NCI-H146 (cell line): ENCODE measurements around the gene B4GALT1.
"Not testable (repeated sequence)": the region's sequence is repeated elsewhere in the genome, so short reads cannot be mapped to it uniquely, and the experiment has no call there.

Experiments
- DNase-seq: peaks from one replicate; lab custom pipeline; 2025; lab: John Stamatoyannopoulos, UW

Gene B4GALT1

DNA sequence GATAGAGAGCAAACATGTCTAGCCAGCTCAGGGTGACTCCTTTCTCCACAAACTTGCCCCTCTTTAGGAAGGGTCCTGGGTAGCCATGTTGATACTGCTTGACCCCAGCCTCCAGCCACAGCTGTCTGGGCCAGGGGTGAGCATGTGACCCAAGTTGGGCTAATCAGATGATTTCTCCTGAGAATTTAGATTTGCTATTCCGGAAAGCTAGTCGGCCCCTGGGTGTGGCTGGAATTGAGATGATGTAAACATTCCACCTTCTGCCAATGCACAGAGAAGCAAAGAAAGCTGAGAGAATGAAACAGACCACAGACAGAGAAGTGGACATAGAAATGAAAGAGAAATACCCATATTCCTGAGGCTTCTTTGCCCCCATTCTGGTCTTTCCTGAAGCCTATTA is 17.8 kb upstream of the B4GALT1 start:
- no peak for DNase-seq

DNA sequence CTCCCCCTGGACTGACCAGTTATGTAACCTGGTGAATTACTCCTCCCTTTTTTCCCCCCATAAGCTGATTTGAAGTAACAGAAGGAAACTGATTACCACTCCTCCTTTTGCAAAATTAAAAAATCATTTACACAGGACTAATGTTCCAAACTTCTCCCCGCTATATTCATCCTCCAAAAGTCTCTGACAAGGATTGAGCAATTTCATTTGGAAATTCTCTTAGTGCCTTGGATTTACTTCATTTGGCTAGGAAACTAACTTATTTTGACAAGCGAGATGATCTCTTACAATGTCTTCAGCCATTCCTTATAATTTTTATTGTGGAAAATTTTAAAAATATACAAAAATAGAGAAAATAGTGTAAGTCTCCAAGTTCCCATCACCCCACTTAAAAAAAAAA is 15.4 kb upstream of the B4GALT1 start:
- DNase-seq: no peak

DNA sequence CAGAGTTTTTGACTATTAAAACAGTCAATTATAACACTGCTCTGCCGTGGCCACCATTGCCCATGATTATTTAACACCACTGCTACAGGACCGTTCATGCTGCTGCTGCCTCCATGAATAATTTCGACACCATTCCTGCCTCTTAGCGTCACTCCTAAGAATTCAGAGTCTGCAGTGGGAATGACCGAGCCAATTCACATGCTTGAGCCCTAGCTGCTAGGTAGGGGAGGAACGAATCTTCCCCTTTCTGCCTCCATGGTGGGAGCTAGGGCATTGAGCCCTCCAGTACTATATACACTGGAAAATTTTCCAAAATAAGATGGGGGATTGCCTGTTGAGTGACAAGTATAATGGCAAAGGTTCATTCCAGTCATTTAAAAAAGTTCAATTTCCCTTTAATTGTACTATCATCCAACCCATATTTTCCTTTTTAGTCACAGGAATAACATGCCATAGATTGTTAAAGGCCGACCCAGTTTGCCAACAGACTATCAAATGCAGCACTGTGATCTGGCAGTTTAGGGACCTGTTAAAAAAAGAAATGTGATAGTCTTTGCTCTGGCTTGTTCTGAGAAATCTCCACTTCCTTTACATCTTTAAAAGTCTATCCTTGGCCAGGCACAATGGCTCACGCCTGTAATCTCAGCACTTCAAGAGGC is 13.5 kb upstream of the B4GALT1 start:
- DNase-seq: no peak

DNA sequence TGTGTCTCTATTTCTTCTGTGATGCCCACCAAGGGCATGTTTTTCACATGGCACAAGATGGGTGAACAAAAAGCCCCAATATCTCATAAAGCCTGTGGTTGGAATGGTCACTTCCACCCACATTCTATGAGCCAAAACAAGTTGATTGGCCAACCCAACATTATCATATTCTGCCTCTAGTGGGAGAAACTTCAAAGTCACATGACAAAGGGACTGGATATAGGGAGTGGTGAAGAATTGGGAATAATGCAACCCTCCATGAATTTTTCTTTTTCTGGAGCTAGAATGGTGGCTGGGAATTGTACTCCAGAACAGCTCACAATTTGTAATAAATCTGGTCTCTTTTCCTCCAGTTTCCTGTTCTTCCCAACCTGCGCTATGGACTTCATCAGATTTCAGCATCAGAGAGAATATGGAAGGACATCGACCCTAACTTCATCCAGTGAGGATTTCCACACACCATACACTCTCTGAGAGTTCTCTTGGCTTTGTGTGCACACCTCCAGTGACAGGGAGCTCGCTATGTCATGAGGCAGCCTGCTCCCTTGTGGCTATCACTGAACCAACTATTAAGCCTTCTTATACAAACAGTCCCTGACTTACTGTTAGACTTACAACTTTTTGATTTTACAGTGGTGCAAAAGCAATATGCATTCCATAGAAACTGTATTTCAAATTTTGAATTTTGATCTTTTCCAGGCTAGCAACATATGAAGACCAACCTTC is 12.0 kb upstream of the B4GALT1 start:
- no peak for DNase-seq

- DNase-seq: no peak
Measured at GRCh38 chr9:33177639-33178038, 10.5 kb upstream of the B4GALT1 start.

DNA sequence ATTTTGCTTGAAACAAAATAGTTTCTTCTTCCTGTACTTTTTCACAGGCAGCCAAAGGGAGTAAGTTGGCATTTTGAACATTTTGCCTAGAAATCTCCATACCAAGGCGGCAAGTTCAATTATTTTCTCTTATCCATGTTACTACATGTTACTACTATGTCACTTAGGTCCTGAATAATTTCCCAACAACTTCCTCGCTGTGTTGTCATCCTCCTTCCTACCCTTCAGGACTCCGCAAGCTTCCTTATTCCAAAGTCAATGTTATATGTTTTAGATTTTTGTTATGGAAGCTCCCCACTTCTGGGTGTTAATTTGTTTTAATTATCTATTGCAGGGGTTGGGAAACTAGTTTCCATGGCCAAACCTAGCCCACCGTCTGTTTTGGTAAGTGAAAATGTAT is 9.9 kb upstream of the B4GALT1 start:
- no peak for DNase-seq

GRCh38 chr9:33175649-33176325 is 8.7 kb upstream of the B4GALT1 start:
- DNase-seq: no peak

- no peak for DNase-seq
Measured at GRCh38 chr9:33172256-33173238, 5.4 kb upstream of the B4GALT1 start.

DNA sequence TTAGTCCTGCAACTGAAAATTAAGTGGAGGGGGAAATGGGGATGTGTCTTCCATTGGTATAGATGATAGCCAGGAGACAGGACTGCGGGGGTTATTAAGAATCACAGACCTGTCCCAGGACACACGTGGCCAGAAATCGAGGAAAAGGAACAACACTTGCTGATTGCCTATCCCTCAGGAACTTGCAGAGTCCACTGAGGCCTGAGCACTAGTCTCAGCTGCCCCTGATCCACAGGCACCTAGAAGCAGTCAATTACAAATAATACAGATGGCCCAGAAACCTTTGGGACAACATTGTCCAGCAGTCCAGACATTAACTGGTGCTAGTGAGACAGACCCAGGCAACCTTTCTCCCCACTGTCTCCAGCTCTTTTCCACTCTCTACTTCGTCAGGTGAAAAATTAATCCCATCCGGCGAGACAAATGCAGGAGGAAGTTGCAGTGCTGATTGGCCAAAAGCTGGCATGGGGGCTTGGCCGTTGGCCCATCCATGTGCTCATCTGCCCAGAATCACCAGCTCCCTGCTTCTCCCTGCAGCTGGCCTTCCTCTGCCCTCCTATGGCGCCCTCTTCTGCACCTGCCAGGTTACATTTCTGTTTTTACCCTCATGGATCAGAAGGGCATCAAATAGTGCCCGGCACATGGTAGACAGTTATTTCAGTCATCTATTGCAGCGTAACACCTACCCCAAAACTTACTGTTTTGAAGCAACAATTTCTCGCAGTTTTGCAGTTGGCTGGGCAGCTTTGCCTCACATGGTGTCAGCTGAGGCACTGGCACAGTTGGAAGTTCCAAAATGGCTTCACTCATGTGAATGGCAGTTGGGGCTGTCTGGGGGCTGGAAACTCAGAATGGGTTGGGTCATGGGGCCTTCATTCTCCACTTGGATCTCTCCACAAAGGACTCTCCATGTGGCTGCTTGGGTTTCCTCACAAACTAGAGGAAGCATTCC is 3.6 kb upstream of the B4GALT1 start:
- peak; percentile 67 for DNase-seq

DNA sequence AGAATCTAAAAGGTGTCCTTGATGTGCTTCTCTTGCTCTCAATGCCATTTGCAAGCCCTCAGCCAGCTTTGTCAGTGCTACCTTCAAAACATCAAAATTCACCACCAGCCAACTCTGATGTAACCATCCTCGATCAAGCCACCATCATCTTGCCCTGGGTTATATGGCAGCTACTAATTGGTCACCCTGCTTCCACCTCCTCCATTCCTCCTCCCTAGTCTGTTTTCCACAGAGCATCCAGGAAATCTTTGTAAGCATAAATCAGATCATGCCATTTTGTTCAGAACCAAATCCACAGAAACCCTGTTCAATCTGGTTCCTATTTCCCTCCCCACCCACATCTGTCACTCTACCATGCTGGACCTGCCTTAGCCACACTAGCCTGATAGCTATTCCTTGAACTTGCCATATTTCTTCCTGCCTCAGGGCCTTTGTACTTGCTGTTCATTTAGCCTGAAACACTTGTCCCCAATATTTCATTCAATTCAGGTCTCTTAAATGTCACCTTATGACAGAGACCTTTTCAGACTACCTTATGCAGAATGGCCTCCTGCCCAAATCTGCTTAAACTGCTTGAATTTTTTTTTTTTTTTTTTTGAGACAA is 1.9 kb upstream of the B4GALT1 start:
- DNase-seq: no peak

DNA sequence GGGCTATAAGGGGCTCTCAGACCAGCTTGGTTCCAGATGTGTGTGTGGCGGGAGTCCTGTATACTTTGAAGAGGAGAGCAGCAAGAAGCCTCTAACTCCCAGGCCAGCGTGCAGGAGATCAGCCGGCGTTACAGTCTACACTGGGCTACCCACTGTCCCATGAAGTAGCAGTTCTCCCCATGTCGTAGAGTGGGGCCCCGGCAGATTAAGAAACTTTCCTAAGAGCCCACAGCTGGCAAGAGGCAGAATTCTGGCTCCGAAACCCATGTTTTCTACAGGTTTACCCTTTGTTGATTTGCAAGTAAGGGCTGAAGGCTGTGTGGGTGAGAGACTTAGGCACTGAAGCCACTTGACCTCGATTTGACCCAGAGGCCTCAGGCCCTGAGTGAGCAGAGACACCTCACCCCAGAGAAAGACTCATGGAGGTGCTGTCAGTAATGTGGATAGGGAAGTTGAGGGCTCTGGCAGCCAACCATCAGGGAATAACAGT is 881 bp upstream of the B4GALT1 start:
- no peak for DNase-seq

GRCh38 chr9:33166231-33167083 is 679 bp downstream of the B4GALT1 start:
- DNase-seq: peak; percentile 37

DNA sequence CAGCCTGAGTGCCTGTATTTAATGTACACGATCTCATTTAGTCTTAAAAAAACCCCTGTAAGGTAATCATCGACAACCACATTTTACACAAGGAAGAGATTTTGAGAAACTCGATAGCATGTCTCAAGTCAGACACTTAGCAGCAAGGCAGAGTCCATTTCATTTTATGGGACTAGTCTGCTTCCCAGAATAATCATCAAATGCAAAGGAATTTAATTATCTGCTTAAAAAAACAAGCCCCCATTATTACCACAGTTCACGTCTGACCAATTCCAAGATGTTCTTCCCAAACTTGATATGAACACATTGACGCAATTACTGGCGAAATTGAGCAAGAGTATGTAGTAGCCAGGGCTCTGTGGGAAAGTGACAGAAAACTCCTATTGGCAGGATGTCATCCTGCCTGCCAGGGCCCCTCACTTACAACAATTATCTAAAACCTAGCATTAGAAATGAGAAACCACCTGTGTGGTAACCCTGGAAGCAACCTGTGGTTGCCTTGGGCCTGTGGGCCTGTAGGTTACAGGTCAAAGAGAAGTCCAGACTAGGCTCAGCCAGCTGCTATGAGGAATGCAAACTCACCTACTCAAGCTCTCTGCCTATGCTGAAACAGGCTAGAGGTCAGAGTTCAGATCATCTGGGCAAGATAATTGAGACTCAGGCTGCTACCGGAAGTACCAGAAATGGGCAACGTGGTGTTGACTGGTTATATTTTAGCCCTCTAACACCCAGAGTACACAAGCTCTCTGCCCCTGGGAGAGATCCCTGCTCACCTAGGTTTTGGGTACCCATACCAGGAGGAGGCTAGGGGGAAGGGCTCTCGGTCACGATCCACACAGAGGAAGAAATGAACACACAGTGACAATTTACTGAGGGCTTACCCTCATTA is 1.6 kb downstream of the B4GALT1 start:
- peak; percentile 53 for DNase-seq

- DNase-seq: not testable (repeated sequence)
Measured at GRCh38 chr9:33164921-33165262, 2.2 kb downstream of the B4GALT1 start.

DNA sequence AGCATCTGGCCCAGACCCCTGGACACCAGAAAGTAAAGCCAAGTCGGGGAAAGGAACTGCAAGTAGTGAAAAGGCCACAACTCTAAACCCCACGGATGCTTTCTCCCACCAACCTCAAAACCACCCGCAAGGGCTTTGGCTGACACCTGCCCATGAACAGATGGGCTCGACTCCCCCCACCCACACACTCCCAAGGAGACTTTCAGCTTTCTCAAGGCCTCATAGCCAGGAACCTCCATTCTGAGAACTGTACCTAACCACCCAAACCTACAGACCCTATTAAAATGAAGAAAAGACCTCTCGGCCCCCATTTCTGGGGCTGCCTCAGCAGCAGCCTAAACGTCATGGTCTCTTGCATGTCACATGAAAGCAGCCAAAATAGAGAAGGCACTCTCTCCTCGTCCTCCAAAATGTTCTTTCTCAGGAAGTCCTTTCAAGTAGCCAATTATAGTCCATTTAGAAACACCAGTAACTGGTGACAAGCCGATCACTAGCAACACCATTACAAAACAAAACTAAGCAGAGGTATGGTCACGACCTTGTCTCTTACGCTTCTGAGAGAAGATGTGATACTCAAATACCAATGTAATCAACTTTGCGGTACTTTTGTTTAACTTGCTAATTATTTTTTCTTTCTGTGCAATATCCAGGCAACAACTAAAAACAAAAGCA is 2.9 kb downstream of the B4GALT1 start:
- no peak for DNase-seq

GRCh38 chr9:33163433-33164137 is 3.6 kb downstream of the B4GALT1 start:
- no peak for DNase-seq

DNA sequence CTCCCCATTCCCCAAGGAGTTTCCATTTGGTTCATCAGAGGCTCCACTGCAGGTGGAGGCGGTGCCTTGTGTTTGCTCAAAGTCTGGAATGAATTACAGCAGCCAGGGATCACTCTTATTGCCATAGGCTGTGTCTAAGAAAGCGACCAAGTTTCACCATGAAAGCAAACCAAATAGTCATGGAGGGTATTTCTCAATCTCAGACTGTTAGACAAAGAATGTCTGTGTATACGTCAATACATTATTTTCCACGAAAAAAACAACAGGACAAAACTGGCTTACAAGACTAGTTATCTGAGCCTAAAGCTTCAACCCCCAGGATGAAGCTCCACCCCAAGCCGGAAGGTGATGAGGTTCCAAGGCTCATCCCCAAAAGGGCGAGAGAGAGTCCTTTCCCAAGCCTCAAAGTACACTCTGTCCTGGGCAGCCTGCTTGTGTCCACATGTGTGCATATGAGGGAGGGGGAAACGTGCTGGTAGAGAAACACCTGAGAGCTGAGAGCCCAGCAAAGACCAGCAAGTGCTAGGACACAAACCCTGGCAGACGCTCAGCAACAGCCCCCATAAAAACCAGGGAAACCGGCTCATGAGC is 4.3 kb downstream of the B4GALT1 start:
- no peak for DNase-seq
